ENCODE data around the gene WDTC1. TPM values are rescaled to one million over a fixed set of nuclear protein-coding genes. Genes with fewer than 3 reads are reported as not detected.

The WDTC1 gene
- total RNA-seq, 5 donors from 2014 or later (not counting 1 experiment from before 2014, with no cell fraction given), result 39.4 to 55.9 (median 50.7) TPM

DNA sequence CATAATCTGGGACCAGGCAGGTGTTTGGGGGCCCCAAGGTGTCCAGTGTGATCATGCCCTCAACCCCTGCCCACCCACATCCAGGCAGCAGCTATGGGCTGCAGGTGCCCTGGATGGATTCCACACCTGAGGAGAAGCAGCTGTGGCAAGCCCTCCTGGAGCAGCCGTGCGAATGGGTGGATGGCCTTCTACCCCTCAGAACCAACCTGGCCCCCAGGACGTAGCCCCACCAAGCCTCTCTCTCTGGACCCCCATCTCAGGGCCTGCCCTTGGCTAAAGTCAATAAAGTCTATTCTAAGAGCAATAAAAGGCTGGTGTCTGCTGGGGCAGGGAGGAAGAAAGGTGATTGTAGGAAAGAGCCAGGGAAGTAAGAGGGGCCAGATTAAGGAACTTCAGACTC lies 119.2 kb downstream of the WDTC1 start:
- ATAC-seq (replicated peaks in 1 of 4), result no peak
- peaks cover 17 to 38% (median 24%) of the 10 kb centered on the region in 3 donors for H3K4me1 Mint-ChIP-seq
- POLR2A ChIA-PET, result no interaction called here

DNA sequence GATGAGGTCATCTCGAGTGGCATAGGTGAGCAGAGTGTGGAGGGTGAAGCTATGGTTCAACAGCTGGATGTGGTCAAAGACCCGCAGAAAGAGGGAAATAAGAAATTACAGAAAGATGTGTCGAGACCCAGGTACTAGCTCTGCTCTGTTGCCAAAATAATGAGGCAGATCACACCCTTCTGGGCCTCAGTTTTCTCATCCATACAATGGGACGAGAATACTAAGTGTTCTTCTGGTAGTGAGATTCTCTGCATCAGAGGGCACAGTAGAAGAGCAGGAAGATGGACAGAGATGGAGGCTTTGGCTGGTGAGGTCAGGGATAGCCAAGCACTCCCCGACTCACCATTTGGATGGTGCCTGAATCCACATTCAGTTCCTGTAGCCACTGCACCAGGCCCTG lies 121.3 kb downstream of the WDTC1 start:
- POLR2A ChIA-PET, result interaction anchor here in 1 of 2 donors (0.5 kb wide), 1 partner anchor 404 kb away, joined by 4 read pairs; no protein-coding TSS in a partner anchor
- H3K9me3 ChIP-seq, result no peaks in the 10 kb centered on the region
- H3K27me3 Mint-ChIP-seq, result no peaks in the 10 kb centered on the region
- H3K4me3 ChIP-seq (ENCODE audit: control insufficient read depth in 1 of 2, extremely low read depth in 1 of 2, low read length in 1 of 2), result no peak overlapping the region
- no peaks in the 10 kb centered on the region for H3K9me3 Mint-ChIP-seq
- DNase-seq, result no peak
- peaks cover 15 to 20% of the 10 kb centered on the region in 2 donors for H3K36me3 ChIP-seq (ENCODE audit: control insufficient read depth in 2 of 2, extremely low read depth in 1 of 2, insufficient read depth in 1 of 2, low read length in 1 of 2)
- H3K27ac ChIP-seq (ENCODE audit: low read length), result peak overlapping the region; percentile 62
- H3K4me3 Mint-ChIP-seq, result peak overlapping the region in 2 of 3 donors; percentile 75 to 80
- 74% methylated on average over 4 of the region's 5 CpGs for WGBS (ENCODE audit: insufficient coverage)
- no peak for ATAC-seq (replicated peaks in 1 of 4)
- H3K4me1 ChIP-seq (ENCODE audit: control insufficient read depth in 1 of 2, extremely low read depth in 1 of 2, insufficient read depth in 2 of 2, low read length in 2 of 2), result peaks cover 8 to 57% of the 10 kb centered on the region in 2 experiments
- H3K4me1 Mint-ChIP-seq, result peaks cover 33 to 50% (median 40%) of the 10 kb centered on the region in 3 donors
- no peaks in the 10 kb centered on the region for H3K36me3 Mint-ChIP-seq
- CTCF ChIA-PET, result interaction anchor here (0.6 to 2.1 kb wide), 4 partner anchors 14 to 41 kb away, joined by 3 to 6 read pairs (median 3); partner anchors contain the start of gene SYTL1 (in 1 of the 2)
- no peaks in the 10 kb centered on the region for H3K27me3 ChIP-seq (replicated peaks in 1 of 2; ENCODE audit: control insufficient read depth in 2 of 2, extremely low read depth in 1 of 2, insufficient read depth in 2 of 2, low read length in 1 of 2)
- H3K27ac Mint-ChIP-seq, result peak overlapping the region; percentile 65 to 74

More for the DNA sequence above, 119.2 kb downstream of the WDTC1 start:
- peaks cover 4 to 49% of the 10 kb centered on the region in 2 experiments for H3K4me1 ChIP-seq (ENCODE audit: control insufficient read depth in 1 of 2, extremely low read depth in 1 of 2, insufficient read depth in 2 of 2, low read length in 2 of 2)
- H3K27me3 ChIP-seq (replicated peaks in 1 of 2; ENCODE audit: control insufficient read depth in 2 of 2, extremely low read depth in 1 of 2, insufficient read depth in 2 of 2, low read length in 1 of 2), result no peaks in the 10 kb centered on the region
- Mint-ChIP-seq H3K36me3 (no peaks in the 10 kb centered on the region), H3K4me3 (no peak overlapping the region), H3K27me3 (no peaks in the 10 kb centered on the region), H3K9me3 (no peaks in the 10 kb centered on the region), H3K27ac (peak overlapping the region in 1 of 2 donors; percentile 25)
- H3K9me3 ChIP-seq, result no peaks in the 10 kb centered on the region
- CTCF ChIA-PET, result interaction anchor here in 1 of 2 donors (0.7 kb wide), 2 partner anchors 37 to 215 kb away, joined by 3 to 5 read pairs; no protein-coding TSS in a partner anchor
- no CpG with 5 or more reads among the region's 3 CpGs for WGBS (ENCODE audit: insufficient coverage)
- no peak for DNase-seq
- H3K27ac ChIP-seq (ENCODE audit: low read length), result no peak overlapping the region
- no peak overlapping the region for H3K4me3 ChIP-seq (ENCODE audit: control insufficient read depth in 1 of 2, extremely low read depth in 1 of 2, low read length in 1 of 2)
- H3K36me3 ChIP-seq (ENCODE audit: control insufficient read depth in 2 of 2, extremely low read depth in 1 of 2, insufficient read depth in 1 of 2, low read length in 1 of 2), result peaks cover 24 to 31% of the 10 kb centered on the region in 2 donors

DNA sequence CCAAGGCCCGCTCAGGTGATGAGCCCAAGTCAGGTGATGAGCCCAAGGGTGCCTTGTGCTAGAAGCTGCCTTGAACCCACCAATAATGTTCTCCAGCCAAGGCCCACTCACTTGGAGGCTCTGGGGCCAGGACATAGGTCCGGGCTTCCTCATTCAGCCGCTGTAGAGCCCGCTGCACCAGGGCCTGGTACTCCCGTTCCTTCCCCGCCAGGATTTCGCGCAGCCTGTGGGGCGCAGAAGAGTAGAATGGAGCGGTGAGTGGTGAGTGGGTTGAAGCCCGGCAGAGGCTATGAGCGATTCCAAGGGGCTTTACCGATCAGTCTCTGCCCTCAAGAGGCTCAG lies 121.8 kb downstream of the WDTC1 start:
- no peak for ATAC-seq (replicated peaks in 1 of 4)
- Histone ChIP-seq H3K27me3 (replicated peaks in 1 of 2; ENCODE audit: control insufficient read depth in 2 of 2, extremely low read depth in 1 of 2, insufficient read depth in 2 of 2, low read length in 1 of 2) (no peaks in the 10 kb centered on the region), H3K27ac (ENCODE audit: low read length) (peak overlapping the region; percentile 62), H3K9me3 (no peaks in the 10 kb centered on the region), H3K4me3 (ENCODE audit: control insufficient read depth in 1 of 2, extremely low read depth in 1 of 2, low read length in 1 of 2) (peak overlapping the region; percentile 10 to 61), H3K36me3 (ENCODE audit: control insufficient read depth in 2 of 2, extremely low read depth in 1 of 2, insufficient read depth in 1 of 2, low read length in 1 of 2) (peaks cover 12 to 15% of the 10 kb centered on the region in 2 donors), H3K4me1 (ENCODE audit: control insufficient read depth in 1 of 2, extremely low read depth in 1 of 2, insufficient read depth in 2 of 2, low read length in 2 of 2) (peaks cover 8 to 60% of the 10 kb centered on the region in 2 experiments)
- ChIA-PET POLR2A (no interaction called here), CTCF (interaction anchor here in 1 of 2 donors (1.4 to 1.9 kb wide), 3 partner anchors 10 to 35 kb away, joined by 3 to 9 read pairs (median 5); partner anchors contain the start of genes MAP3K6 and SYTL1)
- no peak for DNase-seq
- H3K36me3 Mint-ChIP-seq, result no peaks in the 10 kb centered on the region
- 90% methylated on average over 10 of the region's 13 CpGs for WGBS (ENCODE audit: insufficient coverage)
- H3K9me3 Mint-ChIP-seq, result no peaks in the 10 kb centered on the region
- H3K4me3 Mint-ChIP-seq, result peak overlapping the region; percentile 75 to 80 (median 75)
- no peaks in the 10 kb centered on the region for H3K27me3 Mint-ChIP-seq
- peaks cover 33 to 50% (median 40%) of the 10 kb centered on the region in 3 donors for H3K4me1 Mint-ChIP-seq
- peak overlapping the region; percentile 74 to 86 for H3K27ac Mint-ChIP-seq

DNA sequence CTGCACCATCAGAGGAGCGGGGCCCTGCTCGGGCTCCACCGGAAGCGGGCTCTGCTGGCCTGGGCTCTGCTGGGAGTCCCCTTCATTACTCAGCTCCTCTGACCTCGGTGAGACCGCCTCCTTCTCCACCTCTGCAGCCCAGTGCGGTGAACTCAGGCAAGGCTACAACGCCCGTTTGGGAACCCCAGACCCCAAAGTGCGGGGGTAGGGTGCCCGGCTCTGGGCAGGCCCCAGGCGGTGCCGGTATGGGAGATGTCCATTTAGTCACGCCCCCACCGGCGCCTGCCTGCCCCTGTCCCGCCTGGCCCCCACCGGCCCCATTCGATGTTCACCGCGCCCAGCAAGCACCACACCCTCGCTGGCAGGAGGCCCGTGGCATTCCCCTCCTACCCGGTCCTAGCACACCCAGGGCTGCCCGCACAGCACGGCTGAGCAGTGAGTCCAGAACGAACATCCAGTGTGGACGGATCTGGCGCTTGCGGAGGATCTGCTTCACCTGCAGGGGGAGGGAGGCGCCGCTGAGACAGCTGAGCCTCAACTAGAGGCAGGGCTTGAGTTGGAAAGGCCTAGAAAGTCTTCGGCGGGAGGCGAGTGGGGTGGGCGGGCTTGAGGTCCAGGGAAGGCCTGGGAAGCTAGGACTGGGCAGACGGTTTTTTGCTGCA lies 122.3 kb downstream of the WDTC1 start:
- H3K4me1 Mint-ChIP-seq, result peaks cover 33 to 51% (median 40%) of the 10 kb centered on the region in 3 donors
- H3K9me3 ChIP-seq, result no peaks in the 10 kb centered on the region
- POLR2A ChIA-PET, result interaction anchor here (0.6 to 0.7 kb wide), 2 partner anchors 127 to 1286 kb away, joined by 3 to 8 read pairs; no protein-coding TSS in a partner anchor
- no peaks in the 10 kb centered on the region for H3K36me3 Mint-ChIP-seq
- WGBS (ENCODE audit: insufficient coverage), result 71% methylated on average over 34 of the region's 37 CpGs
- DNase-seq, result peak in 11 of 35 experiments; percentile 17 to 54 (median 32)
- peak overlapping the region; percentile 61 to 73 for H3K4me3 ChIP-seq (ENCODE audit: control insufficient read depth in 1 of 2, extremely low read depth in 1 of 2, low read length in 1 of 2)
- peak overlapping the region; percentile 62 for H3K27ac ChIP-seq (ENCODE audit: low read length)
- H3K4me3 Mint-ChIP-seq, result peak overlapping the region; percentile 75 to 80 (median 75)
- peaks cover 7 to 10% of the 10 kb centered on the region in 2 donors for H3K36me3 ChIP-seq (ENCODE audit: control insufficient read depth in 2 of 2, extremely low read depth in 1 of 2, insufficient read depth in 1 of 2, low read length in 1 of 2)
- peak; percentile 1 to 57 (median 40) for ATAC-seq (replicated peaks in 1 of 4)
- CTCF ChIA-PET, result interaction anchor here (0.7 to 1.9 kb wide), 9 partner anchors 9 to 317 kb away, joined by 3 to 9 read pairs (median 3); partner anchors contain the start of genes MAP3K6 (in 1 of the 2) and SYTL1 (in 1 of the 2)
- H3K9me3 Mint-ChIP-seq, result no peaks in the 10 kb centered on the region
- H3K27me3 Mint-ChIP-seq, result no peaks in the 10 kb centered on the region
- peak overlapping the region; percentile 85 to 86 for H3K27ac Mint-ChIP-seq
- peaks cover 8 to 60% of the 10 kb centered on the region in 2 experiments for H3K4me1 ChIP-seq (ENCODE audit: control insufficient read depth in 1 of 2, extremely low read depth in 1 of 2, insufficient read depth in 2 of 2, low read length in 2 of 2)
- no peaks in the 10 kb centered on the region for H3K27me3 ChIP-seq (replicated peaks in 1 of 2; ENCODE audit: control insufficient read depth in 2 of 2, extremely low read depth in 1 of 2, insufficient read depth in 2 of 2, low read length in 1 of 2)

DNA sequence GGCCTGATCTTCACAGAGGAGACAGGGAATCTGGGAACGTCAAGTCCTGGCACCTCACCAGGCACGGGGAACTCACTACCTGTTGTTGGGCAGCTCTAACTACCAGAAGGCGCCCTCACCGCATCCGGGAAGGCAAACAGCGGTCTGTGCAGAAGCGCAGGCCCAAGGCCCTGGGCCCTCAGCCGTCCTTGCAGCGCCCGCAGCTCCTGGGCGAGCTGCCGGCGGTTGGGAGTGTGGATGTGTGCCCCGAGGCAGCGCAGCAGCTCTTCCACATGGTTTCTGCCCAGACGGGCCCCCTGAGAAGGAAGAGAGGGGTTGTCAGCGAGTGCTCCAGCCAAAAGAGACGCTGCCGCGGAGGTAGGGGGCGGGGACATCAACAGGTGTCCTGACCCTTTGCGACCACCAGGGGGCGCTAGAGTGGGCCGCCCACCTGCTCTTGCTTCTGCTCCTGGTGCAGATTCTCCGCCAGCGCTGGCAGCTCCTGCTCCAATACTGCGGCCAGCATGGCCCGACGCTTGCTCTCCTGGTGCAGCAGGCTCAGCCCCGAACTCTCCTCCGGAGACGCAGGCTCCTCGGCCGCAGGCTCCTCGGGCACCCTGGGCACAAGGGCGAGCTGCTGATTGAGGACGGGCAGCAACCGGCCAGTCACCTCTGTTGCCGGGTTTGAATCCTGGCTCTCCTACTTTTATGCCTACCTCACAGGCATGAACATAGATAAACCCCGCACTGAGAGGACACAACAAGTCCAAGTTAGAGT lies 123.0 kb downstream of the WDTC1 start:
- Histone ChIP-seq H3K27ac (ENCODE audit: low read length) (peak overlapping the region; percentile 62), H3K9me3 (no peaks in the 10 kb centered on the region), H3K27me3 (replicated peaks in 1 of 2; ENCODE audit: control insufficient read depth in 2 of 2, extremely low read depth in 1 of 2, insufficient read depth in 2 of 2, low read length in 1 of 2) (no peaks in the 10 kb centered on the region), H3K4me1 (ENCODE audit: control insufficient read depth in 1 of 2, extremely low read depth in 1 of 2, insufficient read depth in 2 of 2, low read length in 2 of 2) (peaks cover 8 to 60% of the 10 kb centered on the region in 2 experiments), H3K36me3 (ENCODE audit: control insufficient read depth in 2 of 2, extremely low read depth in 1 of 2, insufficient read depth in 1 of 2, low read length in 1 of 2) (peaks cover 5 to 8% of the 10 kb centered on the region in 2 donors), H3K4me3 (ENCODE audit: control insufficient read depth in 1 of 2, extremely low read depth in 1 of 2, low read length in 1 of 2) (peak overlapping the region; percentile 61 to 73)
- H3K27ac Mint-ChIP-seq, result peak overlapping the region; percentile 85 to 86
- WGBS (ENCODE audit: insufficient coverage), result 6% methylated on average over 34 of the region's 40 CpGs
- ATAC-seq (replicated peaks in 1 of 4) (peak; percentile 79 to 83 (median 81)), DNase-seq (peak; percentile 58 to 90 (median 80))
- ChIA-PET POLR2A (interaction anchor here (0.6 to 0.7 kb wide), 2 partner anchors 127 to 1286 kb away, joined by 3 to 8 read pairs; no protein-coding TSS in a partner anchor), CTCF (interaction anchor here (0.5 to 1.9 kb wide), 12 partner anchors 9 to 317 kb away, joined by 3 to 9 read pairs (median 3); partner anchors contain the start of gene MAP3K6 (in 1 of the 2))
- no peaks in the 10 kb centered on the region for H3K27me3 Mint-ChIP-seq
- H3K4me3 Mint-ChIP-seq, result peak overlapping the region; percentile 75 to 80 (median 75)
- no peaks in the 10 kb centered on the region for H3K36me3 Mint-ChIP-seq
- no peaks in the 10 kb centered on the region for H3K9me3 Mint-ChIP-seq
- peaks cover 33 to 51% (median 40%) of the 10 kb centered on the region in 3 donors for H3K4me1 Mint-ChIP-seq

Measured in T-cell (primary cell).